IMR-90 (cell line): ENCODE measurements around the gene PEX14. TPM values are rescaled to one million over a fixed set of nuclear protein-coding genes. Genes with fewer than 3 reads are reported as not detected.

Source experiments
- ATAC-seq: fragments of 200-7000 bp; cut with Tn5 transposase; 2 replicates; pipeline ENCODE4 v1.9.1; 2020; ENCODE audit warnings: low read depth, mild to moderate bottlenecking, moderate library complexity
- BruUV-seq: library from RNA; stranded (reverse); fragments of 400-500 nt; replicated peaks from 2 replicates; lab custom pipeline; 2021; lab: Mats Ljungman, UMichigan
- CTCF ChIA-PET: fragments of 300-600 bp; formaldehyde crosslinking; extraction: SDS; loops from one replicate; lab custom pipeline; 2021; ENCODE audit warnings: antibody characterized with exemption; lab: Yijun Ruan, JAX
- POLR2A ChIA-PET: fragments of 300-600 bp; sonication (Branson Sonifier 250); formaldehyde crosslinking; loops from one replicate; lab custom pipeline; 2022; ENCODE audit warnings: antibody characterized with exemption; ENCODE audit not compliant: unreplicated experiment; lab: Charles Lee
- DNase-seq: peaks from one replicate; pipeline ENCODE4 v3.0.0; 2013
- H2AFZ ChIP-seq: replicated peaks from 2 replicates; pipeline ENCODE3; 2013; ENCODE audit warnings: low read length, mild to moderate bottlenecking; ENCODE audit not compliant: poor library complexity
- H2AK5ac ChIP-seq: 2 replicates; pipeline ENCODE4 v1.6.1; 2013; ENCODE audit warnings: low read depth, low read length, inconsistent platforms
- H2AK9ac ChIP-seq: replicated peaks from 2 replicates; pipeline ENCODE3; 2013; ENCODE audit warnings: mild to moderate bottlenecking, low read depth, low read length, moderate library complexity; ENCODE audit not compliant: poor library complexity
- H2BK120ac ChIP-seq: 2 replicates; pipeline ENCODE4 v1.6.1; 2013; ENCODE audit warnings: low read depth, low read length, inconsistent platforms
- H2BK15ac ChIP-seq: 3 replicates; pipeline ENCODE4 v1.6.1; 2013; ENCODE audit warnings: low read depth, low read length, inconsistent platforms
- H2BK20ac ChIP-seq: 2 replicates; pipeline ENCODE4 v1.6.1; 2013; ENCODE audit warnings: low read depth, mild to moderate bottlenecking, inconsistent platforms, low read length, moderate library complexity
- H2BK5ac ChIP-seq: 2 replicates; pipeline ENCODE4 v1.6.1; 2013; ENCODE audit warnings: mild to moderate bottlenecking, low read depth, low read length, inconsistent platforms; ENCODE audit not compliant: poor library complexity, severe bottlenecking
- H3K14ac ChIP-seq: replicated peaks from 2 replicates; pipeline ENCODE4 v1.6.1; 2013; ENCODE audit warnings: low read depth, low read length, inconsistent platforms
- H3K18ac ChIP-seq: 2 replicates; pipeline ENCODE4 v1.6.1; 2013; ENCODE audit warnings: low read depth, low read length, control low read depth
- H3K23ac ChIP-seq: 2 replicates; pipeline ENCODE4 v1.6.1; 2013; ENCODE audit warnings: low read depth, low read length, inconsistent platforms
- H3K27ac ChIP-seq: 2 replicates; pipeline ENCODE4 v1.5.1; 2013; ENCODE audit warnings: mild to moderate bottlenecking, control low read depth, low read length; ENCODE audit not compliant: insufficient read depth
- H3K27me3 ChIP-seq: 2 replicates; pipeline ENCODE4 v1.6.1; 2013; ENCODE audit warnings: low read length; ENCODE audit not compliant: control insufficient read depth, insufficient read depth
- H3K36me3 ChIP-seq: 2 replicates; pipeline ENCODE4 v1.6.1; 2013; ENCODE audit warnings: low read length, mixed read lengths; ENCODE audit not compliant: control insufficient read depth, insufficient read depth
- H3K4ac ChIP-seq: 2 replicates; pipeline ENCODE4 v1.6.1; 2013; ENCODE audit warnings: low read depth, low read length, inconsistent platforms
- H3K4me1 ChIP-seq: 2 replicates; pipeline ENCODE4 v1.6.1; 2013; ENCODE audit warnings: low read length, mixed read lengths; ENCODE audit not compliant: control insufficient read depth, insufficient read depth
- H3K4me2 ChIP-seq: 2 replicates; pipeline ENCODE4 v1.6.1; 2013; ENCODE audit warnings: low read depth, mild to moderate bottlenecking, control low read depth, low read length, moderate library complexity
- H3K4me3 ChIP-seq: 2 replicates; pipeline ENCODE4 v1.5.1; 2013; ENCODE audit warnings: low read depth, mild to moderate bottlenecking, control low read depth, low read length, moderate library complexity; ENCODE audit not compliant: insufficient read depth
- H3K56ac ChIP-seq: 2 replicates; pipeline ENCODE4 v1.6.1; 2013; ENCODE audit warnings: low read length, inconsistent platforms; ENCODE audit not compliant: insufficient read depth; ENCODE audit errors: extremely low read depth
- H3K79me1 ChIP-seq, 2 experiments: 2 replicates each; pipeline ENCODE4 v1.6.1; 2013; ENCODE audit warnings: low read length in 2 of 2, inconsistent platforms in 1 of 2, low read depth in 1 of 2
- H3K9ac ChIP-seq: 2 replicates; pipeline ENCODE4 v1.6.1; 2013; ENCODE audit warnings: low read depth, low read length, control low read depth
- H3K9me1 ChIP-seq: 2 replicates; pipeline ENCODE4 v1.6.1; 2013; ENCODE audit warnings: low read length, inconsistent platforms; ENCODE audit not compliant: insufficient read depth
- H3K9me3 ChIP-seq: 2 replicates; pipeline ENCODE4 v1.6.1; 2013; ENCODE audit warnings: low read length; ENCODE audit not compliant: control insufficient read depth, insufficient read depth
- H4K20me1 ChIP-seq: 2 replicates; pipeline ENCODE4 v1.6.1; 2013; ENCODE audit warnings: low read length, inconsistent platforms; ENCODE audit not compliant: insufficient read depth
- H4K5ac ChIP-seq: 2 replicates; pipeline ENCODE4 v1.6.1; 2013; ENCODE audit warnings: mild to moderate bottlenecking, low read depth, low read length, control low read depth
- H4K8ac ChIP-seq, 2 experiments: 2 replicates each; pipeline ENCODE4 v1.6.1; 2013; ENCODE audit warnings: low read depth in 2 of 2, low read length in 2 of 2, control low read depth in 1 of 2, inconsistent platforms in 1 of 2
- H4K91ac ChIP-seq: 2 replicates; pipeline ENCODE4 v1.6.1; 2013; ENCODE audit warnings: low read depth, low read length, inconsistent platforms; ENCODE audit not compliant: insufficient read depth
- CEBPB ChIP-seq: IDR thresholded peaks from 2 replicates; pipeline ENCODE4 v1.6.1; 2012; ENCODE audit warnings: low read depth, low read length, improper control_type of control experiment
- CTCF ChIP-seq: conservative IDR thresholded peaks from 2 replicates; pipeline ENCODE4 v1.5.1; 2012; ENCODE audit warnings: mild to moderate bottlenecking, low read depth, low read length, improper control_type of control experiment
- ELK1 ChIP-seq: fragments of 150-350 bp; IDR thresholded peaks from 2 replicates; pipeline ENCODE4 v1.6.1; 2016; ENCODE audit warnings: low read depth, mild to moderate bottlenecking, low read length, moderate library complexity, borderline replicate concordance
- FOS ChIP-seq: fragments of 150-350 bp; IDR thresholded peaks from 2 replicates; pipeline ENCODE4 v1.6.1; 2016; ENCODE audit warnings: low read depth, low read length
- MAFK ChIP-seq: IDR thresholded peaks from 2 replicates; pipeline ENCODE4 v1.6.1; 2012; ENCODE audit warnings: low read depth, low read length, improper control_type of control experiment
- MAZ ChIP-seq: IDR thresholded peaks from 2 replicates; pipeline ENCODE4 v1.6.1; 2012; ENCODE audit warnings: low read depth, mild to moderate bottlenecking, low read length, improper control_type of control experiment, moderate library complexity, borderline replicate concordance
- MXI1 ChIP-seq: IDR thresholded peaks from 2 replicates; pipeline ENCODE4 v1.6.1; 2012; ENCODE audit warnings: low read depth, mild to moderate bottlenecking, low read length, moderate library complexity, borderline replicate concordance
- NFE2L2 ChIP-seq: fragments of 150-350 bp; IDR thresholded peaks from 2 replicates; pipeline ENCODE4 v1.6.1; 2016; ENCODE audit warnings: low read depth, mild to moderate bottlenecking, low read length
- POLR2A ChIP-seq: IDR thresholded peaks from 2 replicates; pipeline ENCODE4 v1.6.1; 2012; ENCODE audit warnings: mild to moderate bottlenecking, low read depth, low read length
- RAD21 ChIP-seq: IDR thresholded peaks from 2 replicates; pipeline ENCODE4 v1.6.1; 2012; ENCODE audit warnings: low read length, improper control_type of control experiment
- RFX5 ChIP-seq: IDR thresholded peaks from 2 replicates; pipeline ENCODE4 v1.8.0; 2012; ENCODE audit warnings: low read depth, mild to moderate bottlenecking, low read length, moderate library complexity
- SMC3 ChIP-seq: fragments of 150-350 bp; IDR thresholded peaks from 2 replicates; pipeline ENCODE4 v1.6.1; 2016; ENCODE audit warnings: low read depth, mild to moderate bottlenecking, antibody characterized with exemption, low read length, moderate library complexity
- WGBS, 2 experiments: methylation state at CpG; one replicate each; pipeline versions ENCODE4 v1.1.5 to v1.1.7; 2013; ENCODE audit warnings: missing lambda C conversion rate in 2 of 2; ENCODE audit not compliant: insufficient read length in 1 of 2; ENCODE audit errors: extremely low coverage in 2 of 2; 5-methylcytosine and 5-hydroxymethylcytosine counted together
- dilution Hi-C: fragments of 300-500 bp; cut with HindIII; formaldehyde crosslinking; loops from one replicate; pipeline ENCODE4 v1.14.3; 2018; ENCODE audit warnings: low sequenced_read_pairs; ENCODE audit not compliant: unreplicated experiment
- in situ Hi-C: fragments of 300-500 bp; cut with MboI; formaldehyde crosslinking; loops from 3 replicates; pipeline ENCODE4 v1.14.3; 2019; ENCODE audit warnings: low sequenced_read_pairs, inconsistent platforms, mixed read lengths
- intact Hi-C: fragments of 100-400 bp; cut with micrococcal nuclease; formaldehyde crosslinking; loops from 2 replicates; pipeline ENCODE4 v1.10.0; 2022
- polyA plus RNA-seq, 3 experiments: library from polyadenylated mRNA; depleted of rRNA; stranded (reverse); fragments of >200 nt; gene quantifications; 2 replicates each; pipeline ENCODE4 v1.2.3, GENCODE V29; 2012; ENCODE audit warnings: low replicate concordance in 1 of 3
- total RNA-seq: library from RNA; depleted of rRNA; stranded (reverse); fragments of >200 nt; gene quantifications from 2 replicates; pipeline ENCODE4 v1.2.3, GENCODE V29; 2012

PEX14 gene
- total and polyA plus RNA-seq, 2 of the 4 experiments (the other 2 are of a cell fraction), result 9.5 to 22.5 TPM

- no peaks in the 10 kb centered on the region for H3K9me3 ChIP-seq
- no peaks in the 10 kb centered on the region; the same call in 1 of the 2 replicates for H3K27me3 ChIP-seq
- ChIA-PET POLR2A (no interaction called here), CTCF (no interaction called here)
- intact Hi-C loops, result no loop called here
- H4K5ac ChIP-seq, result no peak overlapping the region
- H3K79me1 ChIP-seq, result no peaks in the 10 kb centered on the region
- no peak overlapping the region for H2BK120ac ChIP-seq
- DNase-seq, result no peak
- in situ Hi-C loops, result no loop called here
- H3K9ac ChIP-seq, result no peak overlapping the region
- no peak overlapping the region for H2AFZ ChIP-seq
- no peak overlapping the region for H3K56ac ChIP-seq
- H3K4ac ChIP-seq, result no peak overlapping the region
- no peaks in the 10 kb centered on the region for H4K20me1 ChIP-seq
- H3K14ac ChIP-seq, result no peak overlapping the region
- H2AK5ac ChIP-seq, result no peak overlapping the region
- H4K91ac ChIP-seq, result no peak overlapping the region
- H3K27ac ChIP-seq, result no peak overlapping the region
- dilution Hi-C loops, result no loop called here
- H2BK15ac ChIP-seq, result no peak overlapping the region
- no peak overlapping the region for H2AK9ac ChIP-seq
- no peaks in the 10 kb centered on the region for H3K9me1 ChIP-seq
- no peak overlapping the region for H2BK20ac ChIP-seq
- no peak overlapping the region for H2BK5ac ChIP-seq
- H3K36me3 ChIP-seq, result no peaks in the 10 kb centered on the region
- H4K8ac ChIP-seq, result no peak overlapping the region
- no peak overlapping the region for H3K18ac ChIP-seq
- TF ChIP-seq MAZ (no peak), CTCF (no peak), NFE2L2 (no peak), SMC3 (no peak), MAFK (no peak), RFX5 (no peak), POLR2A (no peak), CEBPB (no peak), FOS (no peak), RAD21 (no peak), MXI1 (no peak), ELK1 (no peak)
- 60% methylated on average over 4 of the region's 10 CpGs; no CpG with 5 or more reads in 1 of the 2 experiments for WGBS, 2 experiments
- H3K4me1 ChIP-seq, result 0 out of 2 replicates have a peak, but pooled peaks cover 1% of the 10 kb centered on the region
- no peak overlapping the region for H3K4me2 ChIP-seq
- H3K4me3 ChIP-seq, result no peak overlapping the region
- no peak for ATAC-seq
- H3K23ac ChIP-seq, result no peak overlapping the region
- BruUV-seq, result no TSS peak
Observed at GRCh38 chr1:10655002-10655401, 180.3 kb downstream of the PEX14 start.
